HG02970 (cell line): ENCODE data around the gene PPME1.

Experiments
- ATAC-seq: cut with Tn5 transposase; IDR thresholded peaks from one replicate; pipeline ENCODE4 v1.9.1; 2021; ENCODE audit warnings: mild to moderate bottlenecking, moderate library complexity, moderate number of reproducible peaks; ENCODE audit not compliant: unreplicated experiment, low FRiP score

PPME1 gene

DNA sequence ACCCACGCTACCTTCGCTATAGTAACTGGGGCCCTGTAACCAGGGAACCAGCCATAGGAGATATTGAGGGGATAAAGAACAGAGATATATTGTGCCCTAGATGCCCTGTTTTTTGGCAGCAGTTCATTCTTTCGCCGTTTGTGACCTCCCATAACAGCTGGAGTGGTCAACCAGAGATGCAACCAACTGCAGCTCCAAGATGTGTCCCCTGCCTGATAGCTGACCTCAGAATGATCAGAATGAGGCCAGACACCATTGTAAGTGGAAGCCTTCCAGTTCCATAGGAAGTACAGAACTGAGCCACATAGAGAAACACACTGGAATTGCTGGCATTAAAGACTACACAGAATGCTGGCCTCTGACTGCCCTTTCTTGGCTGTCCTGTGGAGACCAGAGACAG lies 101.2 kb downstream of the PPME1 start:
- no peak for ATAC-seq

DNA sequence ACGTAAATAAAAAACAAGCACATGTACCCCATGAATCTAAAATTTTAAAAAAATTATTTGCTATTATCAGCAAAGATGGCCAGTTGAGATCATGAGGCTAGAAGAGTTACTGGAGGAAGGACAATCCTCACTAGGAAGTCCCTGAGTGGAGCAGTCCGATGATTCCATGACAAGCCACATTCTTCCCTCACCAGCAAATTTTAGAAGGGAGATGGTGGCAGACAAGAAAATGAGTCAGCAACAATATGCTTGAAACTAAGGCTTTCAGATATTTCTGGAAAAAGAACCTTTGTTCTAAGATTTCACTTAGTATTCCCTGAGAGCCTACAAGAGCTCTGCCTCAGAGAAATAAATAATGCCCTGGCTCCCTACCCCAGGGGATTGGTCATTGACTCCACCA lies 105.5 kb downstream of the PPME1 start:
- ATAC-seq = no peak

DNA sequence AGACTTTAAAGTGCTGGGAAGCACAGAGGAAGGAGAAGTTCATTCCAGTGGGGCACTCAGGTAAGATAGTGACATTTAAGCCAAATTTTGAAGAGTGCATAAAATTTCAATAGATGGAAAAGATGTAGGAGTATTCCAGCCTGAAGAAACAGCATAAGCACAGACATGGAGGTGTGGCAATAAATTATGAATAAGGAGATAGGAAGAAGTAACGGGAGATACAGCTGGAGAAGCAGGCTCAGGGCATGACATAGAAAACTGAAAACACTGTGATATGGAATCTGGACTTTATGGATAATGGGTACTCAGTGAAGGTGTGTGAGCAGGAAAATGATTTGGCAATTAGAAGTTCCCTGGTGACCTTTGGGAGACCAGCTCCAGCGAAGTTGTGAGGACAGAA lies 107.0 kb downstream of the PPME1 start:
- no peak for ATAC-seq

DNA sequence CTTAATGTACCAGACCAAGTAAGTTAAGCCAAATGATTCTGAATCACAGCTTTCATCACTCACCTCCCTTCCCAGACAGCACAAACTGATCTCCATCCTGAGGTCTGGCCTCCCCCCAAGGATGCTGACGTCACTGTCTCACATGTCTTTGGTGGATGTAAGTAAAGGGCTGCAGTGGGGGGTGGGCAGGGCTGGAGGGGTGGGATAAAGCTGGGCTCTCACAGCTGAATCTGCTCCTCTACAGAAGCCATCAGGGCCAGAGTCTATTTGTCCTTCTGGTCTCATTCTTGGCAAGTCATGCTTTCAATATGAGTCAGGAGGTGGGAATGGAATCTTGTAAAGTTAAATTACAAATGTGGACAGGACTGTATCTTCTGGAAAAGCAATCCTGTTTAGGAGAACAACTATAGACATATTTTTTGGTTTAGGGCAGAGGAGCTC lies 107.7 kb downstream of the PPME1 start:
- ATAC-seq = no peak

DNA sequence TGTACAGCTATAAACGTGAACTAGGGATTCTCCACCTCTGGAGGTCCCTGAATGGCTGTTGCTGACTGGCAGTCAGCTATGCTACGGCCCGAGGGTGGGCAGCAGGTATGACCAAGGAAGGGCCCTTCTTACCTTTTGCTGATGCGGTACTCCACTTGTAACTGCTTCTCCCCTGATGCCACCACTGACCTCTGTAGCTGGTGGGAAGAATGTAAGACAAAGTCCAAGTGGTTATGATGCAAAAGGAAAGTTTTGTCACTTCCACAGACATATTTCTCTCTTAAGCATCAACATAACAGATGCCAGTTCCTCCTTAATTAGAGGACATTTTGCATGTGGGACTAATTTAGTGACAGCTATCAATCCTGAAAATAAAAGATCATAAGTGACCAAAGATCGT lies 108.2 kb downstream of the PPME1 start:
- ATAC-seq = no peak

DNA sequence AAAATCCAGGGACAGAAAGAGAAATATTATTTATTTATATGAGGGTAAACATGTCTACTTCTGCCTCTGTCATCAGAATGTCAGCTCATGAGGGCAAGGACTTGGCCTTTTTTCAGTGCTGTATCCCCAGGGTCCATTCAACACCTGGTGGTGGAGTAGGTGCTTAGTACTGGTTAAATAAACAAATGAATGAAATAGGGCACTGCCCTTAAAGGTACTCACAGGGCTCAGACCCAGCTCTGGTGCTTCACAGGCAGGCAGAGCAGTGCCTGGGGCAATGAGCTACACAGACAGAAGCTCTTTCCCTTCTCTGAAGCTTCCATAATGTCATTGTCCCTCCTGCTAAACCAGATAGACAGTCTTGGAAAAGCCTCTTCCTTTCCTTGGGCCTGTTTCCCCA lies 109.4 kb downstream of the PPME1 start:
- no peak for ATAC-seq

DNA sequence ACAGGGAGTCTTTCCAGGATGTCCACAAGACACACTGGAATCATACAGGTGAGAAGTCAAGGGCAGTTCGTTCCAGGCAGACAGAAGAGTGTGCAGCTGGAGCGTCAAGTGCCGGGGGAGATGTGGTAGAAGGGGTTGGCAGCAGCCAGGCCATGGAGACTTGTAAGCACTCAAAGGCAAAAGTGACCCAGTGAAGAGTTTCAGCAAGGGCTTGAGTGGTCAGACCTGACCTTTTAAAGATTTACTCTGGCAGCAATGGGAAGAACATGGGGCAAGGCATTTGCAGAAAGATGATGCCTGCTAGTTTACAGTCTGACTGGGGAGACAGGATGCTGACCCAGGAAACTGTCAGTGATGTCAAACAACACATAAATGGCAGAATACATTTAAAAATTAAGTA lies 111.3 kb downstream of the PPME1 start:
- no peak for ATAC-seq

DNA sequence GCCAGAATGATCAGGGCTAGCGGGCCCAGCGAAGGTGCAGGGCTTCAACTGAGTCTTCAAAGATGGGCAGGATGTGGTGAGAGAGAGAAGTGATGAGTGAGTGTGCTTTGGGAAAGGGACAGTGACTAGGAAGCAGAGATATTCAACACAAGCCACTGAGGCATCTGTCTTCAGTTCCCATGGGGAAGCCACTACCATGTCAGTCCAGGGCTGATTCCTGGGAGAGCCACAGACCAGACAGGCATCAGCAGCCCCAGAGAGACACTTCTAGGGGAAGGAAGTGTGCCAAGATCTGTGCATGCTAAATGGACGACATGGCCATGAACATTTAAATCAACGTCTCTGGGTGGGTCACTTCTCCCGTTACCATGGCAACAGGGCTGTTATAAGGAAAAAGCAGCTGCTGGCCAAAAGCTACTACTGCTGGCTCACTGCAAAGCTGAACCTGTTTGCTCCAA lies 111.9 kb downstream of the PPME1 start:
- no peak for ATAC-seq

DNA sequence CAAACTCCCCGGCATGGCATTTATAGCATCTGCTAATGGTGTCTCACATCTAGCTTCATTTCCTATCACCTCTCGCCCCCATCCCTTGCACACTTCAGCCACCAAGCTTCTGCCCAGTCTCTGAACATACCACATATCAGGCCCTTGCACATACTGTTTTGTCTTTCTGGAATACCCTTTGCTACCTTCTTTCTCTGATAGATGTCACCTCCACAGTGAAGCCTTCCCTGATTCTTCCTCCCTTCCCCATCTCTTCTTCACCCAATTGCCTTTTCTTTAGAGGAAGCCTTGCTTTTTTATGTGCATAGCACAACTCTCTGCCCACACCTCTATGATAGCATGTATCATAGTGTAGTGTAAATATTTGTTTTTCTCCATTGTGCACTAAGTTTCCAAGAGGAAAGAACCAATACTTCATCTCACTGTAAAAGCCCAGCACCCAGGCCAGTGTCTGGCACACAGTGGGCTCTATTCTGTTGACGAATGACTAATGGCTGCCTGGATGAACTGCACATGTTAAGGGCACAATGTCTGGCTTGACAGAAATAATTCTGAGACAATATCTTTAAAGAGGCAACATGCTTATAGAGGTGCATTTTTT lies 112.6 kb downstream of the PPME1 start:
- ATAC-seq = no peak

DNA sequence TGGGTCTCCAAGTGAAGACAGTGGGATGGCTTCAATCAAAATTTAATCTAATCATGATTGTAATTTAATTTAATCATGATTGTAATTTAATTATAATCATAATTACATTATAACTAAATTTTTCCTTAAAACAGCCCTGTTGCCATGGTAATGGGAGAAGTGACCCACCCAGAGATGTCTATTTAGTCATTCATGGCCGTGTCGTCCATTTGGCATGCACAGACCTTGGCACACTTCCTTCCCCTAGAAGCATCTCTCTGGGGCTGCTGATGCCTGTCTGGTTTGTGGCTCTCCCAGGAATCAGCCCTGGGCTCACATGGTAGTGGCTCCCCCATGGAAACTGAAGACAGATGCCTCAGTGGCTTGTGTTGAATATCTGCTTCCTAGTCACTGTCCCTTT lies 113.4 kb downstream of the PPME1 start:
- ATAC-seq = no peak

DNA sequence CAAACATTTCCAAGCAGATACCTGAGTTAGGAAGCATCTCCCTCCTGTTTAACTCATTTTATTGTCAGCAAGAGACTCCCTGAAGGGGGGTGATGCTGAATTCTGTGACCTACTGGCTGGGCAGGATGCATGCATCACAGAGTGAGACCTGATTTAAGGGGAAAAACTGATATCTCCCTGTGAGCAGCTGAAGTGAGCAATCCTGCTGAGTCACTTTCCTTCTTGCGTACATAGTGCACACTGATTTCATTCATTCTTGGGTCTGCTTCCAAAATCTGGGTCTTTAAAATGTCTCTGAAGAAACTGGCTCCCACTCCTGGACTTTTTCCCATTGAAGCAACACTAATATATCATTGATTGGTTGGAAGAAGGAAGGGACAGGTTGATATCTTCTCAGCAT lies 117.1 kb downstream of the PPME1 start:
- no peak for ATAC-seq

DNA sequence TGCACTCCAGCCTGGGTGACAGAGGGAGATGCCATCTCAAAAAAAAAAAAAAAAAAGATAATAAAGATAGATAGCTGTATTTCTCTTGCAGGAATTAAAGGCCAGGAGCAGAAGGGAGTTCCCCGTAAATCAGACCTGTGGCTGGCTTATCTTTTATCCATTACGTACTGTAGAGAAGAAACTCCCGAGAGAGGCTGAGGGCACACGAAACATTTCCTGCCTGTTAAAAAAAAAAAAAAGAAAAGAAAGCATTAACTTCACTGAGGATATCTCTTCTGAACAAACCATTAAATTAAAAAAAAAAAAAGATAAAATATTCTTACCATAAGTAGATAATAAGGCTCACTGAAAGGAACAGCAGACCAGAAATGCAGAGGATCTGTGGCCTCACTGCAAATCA lies 117.8 kb downstream of the PPME1 start:
- ATAC-seq = no peak

DNA sequence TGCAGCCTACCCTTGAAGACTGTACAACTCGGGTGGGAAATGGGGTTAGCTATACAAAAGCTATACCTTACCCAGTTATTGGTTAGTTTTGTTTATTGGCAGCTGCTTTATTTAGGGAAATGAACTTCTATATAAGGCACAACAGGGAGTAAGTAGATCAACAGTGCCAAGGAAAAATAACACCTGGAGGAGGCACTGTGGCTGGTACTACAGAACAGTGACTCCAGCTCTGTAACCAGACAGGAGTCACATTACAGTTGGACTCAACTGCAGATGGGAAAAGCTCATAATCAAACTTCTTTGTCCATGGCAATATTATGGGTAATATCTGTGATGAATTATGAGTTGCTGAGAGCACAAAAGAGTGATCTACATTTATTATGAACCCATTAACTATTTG lies 126.4 kb downstream of the PPME1 start:
- no peak for ATAC-seq

DNA sequence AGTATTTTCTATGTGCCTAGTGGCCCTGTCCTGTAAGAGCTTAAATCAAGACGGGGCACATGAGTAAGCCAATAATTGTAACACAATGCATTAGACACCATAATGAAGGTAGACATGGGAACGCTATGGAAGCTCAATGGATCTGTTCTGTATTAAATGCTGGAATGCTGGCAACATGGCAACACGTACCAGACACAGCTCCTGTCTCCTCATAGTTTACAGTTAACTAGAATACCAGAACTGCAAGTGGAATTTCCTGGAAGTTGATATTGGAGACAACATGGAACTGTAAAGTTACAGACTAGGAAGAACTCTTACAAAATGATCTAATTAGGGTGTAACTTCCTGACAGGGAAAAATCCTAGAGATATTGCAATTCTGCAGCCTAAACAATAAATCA lies 127.9 kb downstream of the PPME1 start:
- ATAC-seq = no peak
